ENCODE measurements around the gene IFT88. TPM values are rescaled to one million over a fixed set of nuclear protein-coding genes. Genes with fewer than 3 reads are reported as not detected.

The IFT88 gene, protein sequence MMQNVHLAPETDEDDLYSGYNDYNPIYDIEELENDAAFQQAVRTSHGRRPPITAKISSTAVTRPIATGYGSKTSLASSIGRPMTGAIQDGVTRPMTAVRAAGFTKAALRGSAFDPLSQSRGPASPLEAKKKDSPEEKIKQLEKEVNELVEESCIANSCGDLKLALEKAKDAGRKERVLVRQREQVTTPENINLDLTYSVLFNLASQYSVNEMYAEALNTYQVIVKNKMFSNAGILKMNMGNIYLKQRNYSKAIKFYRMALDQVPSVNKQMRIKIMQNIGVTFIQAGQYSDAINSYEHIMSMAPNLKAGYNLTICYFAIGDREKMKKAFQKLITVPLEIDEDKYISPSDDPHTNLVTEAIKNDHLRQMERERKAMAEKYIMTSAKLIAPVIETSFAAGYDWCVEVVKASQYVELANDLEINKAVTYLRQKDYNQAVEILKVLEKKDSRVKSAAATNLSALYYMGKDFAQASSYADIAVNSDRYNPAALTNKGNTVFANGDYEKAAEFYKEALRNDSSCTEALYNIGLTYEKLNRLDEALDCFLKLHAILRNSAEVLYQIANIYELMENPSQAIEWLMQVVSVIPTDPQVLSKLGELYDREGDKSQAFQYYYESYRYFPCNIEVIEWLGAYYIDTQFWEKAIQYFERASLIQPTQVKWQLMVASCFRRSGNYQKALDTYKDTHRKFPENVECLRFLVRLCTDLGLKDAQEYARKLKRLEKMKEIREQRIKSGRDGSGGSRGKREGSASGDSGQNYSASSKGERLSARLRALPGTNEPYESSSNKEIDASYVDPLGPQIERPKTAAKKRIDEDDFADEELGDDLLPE
- total RNA-seq: 28.5 to 30.0 TPM (median 28.8 TPM) in 3 replicates

DNA sequence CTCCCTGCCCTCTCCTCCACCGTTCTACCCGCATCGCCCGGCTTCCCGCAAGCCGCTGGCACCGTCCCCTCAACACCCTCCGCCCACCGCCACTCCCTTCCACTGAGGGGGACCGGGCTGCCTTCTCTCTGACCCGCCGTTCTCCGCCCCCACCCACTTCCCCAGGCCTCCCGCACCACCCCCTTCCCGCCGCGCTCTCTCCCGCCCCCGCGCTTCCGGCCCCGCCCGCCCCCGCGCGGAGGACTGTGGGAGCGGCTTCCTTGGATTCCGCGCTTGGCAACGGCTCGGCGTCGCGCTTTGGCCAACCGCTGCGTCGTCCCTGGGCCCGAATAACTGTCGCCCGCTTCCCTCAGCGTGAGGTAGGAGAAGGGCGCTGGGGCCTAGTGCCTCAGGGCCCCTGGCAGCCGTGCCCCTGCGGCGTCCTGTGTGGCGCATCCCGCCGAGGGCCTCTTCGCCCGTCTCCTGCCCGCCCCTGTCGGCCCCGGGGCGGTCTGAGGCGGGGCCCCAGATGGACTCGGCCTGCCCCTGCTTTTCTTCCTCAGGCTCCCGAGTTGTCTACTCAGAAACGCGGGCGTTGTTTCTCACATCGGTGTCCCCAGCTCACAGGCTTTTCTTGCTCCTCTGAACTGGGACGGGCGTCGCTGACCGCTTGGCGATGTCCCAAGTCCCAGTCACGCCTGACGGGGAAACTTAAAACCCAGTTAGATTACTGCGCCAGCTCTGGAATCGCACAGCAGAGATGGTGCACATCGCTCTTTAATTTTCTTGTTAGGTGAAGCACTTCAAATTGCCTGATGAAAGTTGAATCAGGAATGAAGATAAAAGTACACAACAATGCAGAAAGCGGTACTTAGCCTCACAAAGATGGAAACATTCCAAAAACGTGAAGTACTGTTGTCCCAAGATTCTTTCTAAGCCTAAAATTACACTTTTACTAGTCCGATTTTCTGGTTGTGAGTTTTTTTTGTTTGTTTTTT, at the start of gene IFT88:
Gene IFT88 (plus strand): TSS at position 260 of the 977 bp plus-strand sequence. CDS start 7,229 bp downstream, outside the sequence.
- Mint-ChIP-seq H3K36me3 (peaks cover 19% of the 10 kb centered on the region), H3K4me1 (peaks cover 13% of the 10 kb centered on the region), H3K4me3 (peak within 1 kb of the TSS; percentile 93), H3K9me3 (peaks cover 17% of the 10 kb centered on the region), H3K27me3 (ENCODE audit: low read depth) (no peaks in the 10 kb centered on the region), H3K27ac (peak within 1 kb of the TSS; percentile 98)
- peak; percentile 87 to 93 for DNase-seq (ENCODE audit: low spot score in 2 of 2, unreplicated experiment in 2 of 2)
- TF ChIP-seq, protein P1, sequence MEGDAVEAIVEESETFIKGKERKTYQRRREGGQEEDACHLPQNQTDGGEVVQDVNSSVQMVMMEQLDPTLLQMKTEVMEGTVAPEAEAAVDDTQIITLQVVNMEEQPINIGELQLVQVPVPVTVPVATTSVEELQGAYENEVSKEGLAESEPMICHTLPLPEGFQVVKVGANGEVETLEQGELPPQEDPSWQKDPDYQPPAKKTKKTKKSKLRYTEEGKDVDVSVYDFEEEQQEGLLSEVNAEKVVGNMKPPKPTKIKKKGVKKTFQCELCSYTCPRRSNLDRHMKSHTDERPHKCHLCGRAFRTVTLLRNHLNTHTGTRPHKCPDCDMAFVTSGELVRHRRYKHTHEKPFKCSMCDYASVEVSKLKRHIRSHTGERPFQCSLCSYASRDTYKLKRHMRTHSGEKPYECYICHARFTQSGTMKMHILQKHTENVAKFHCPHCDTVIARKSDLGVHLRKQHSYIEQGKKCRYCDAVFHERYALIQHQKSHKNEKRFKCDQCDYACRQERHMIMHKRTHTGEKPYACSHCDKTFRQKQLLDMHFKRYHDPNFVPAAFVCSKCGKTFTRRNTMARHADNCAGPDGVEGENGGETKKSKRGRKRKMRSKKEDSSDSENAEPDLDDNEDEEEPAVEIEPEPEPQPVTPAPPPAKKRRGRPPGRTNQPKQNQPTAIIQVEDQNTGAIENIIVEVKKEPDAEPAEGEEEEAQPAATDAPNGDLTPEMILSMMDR (IDR thresholded peaks at IDR 0.05; ENCODE audit: unreplicated experiment): no peak

DNA sequence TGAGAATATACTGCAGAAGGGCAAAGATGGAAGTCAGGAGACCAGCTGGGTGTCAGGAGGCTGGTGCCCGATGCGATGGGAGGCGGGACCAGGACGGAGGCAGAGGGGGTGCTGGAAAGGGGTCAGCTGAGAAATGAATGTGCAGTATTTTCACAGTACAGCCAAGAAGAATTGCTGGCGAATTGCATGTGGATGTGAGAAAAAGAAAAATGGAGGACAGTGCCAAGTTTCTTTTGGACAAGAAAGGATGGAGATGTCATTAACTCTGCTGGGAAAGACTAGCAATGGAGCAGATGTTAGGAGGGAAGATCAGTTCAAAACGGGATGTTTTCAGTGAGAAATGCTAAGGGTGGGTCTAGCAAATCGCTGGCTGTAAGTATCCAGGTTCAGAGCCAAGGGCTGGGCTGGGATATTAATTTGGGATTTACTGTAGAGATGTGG, 48.3 kb upstream of the IFT88 start:
- H3K27me3 Mint-ChIP-seq (ENCODE audit: low read depth): no peaks in the 10 kb centered on the region
- no peak overlapping the region for H3K27ac Mint-ChIP-seq
- peaks cover 5% of the 10 kb centered on the region for H3K9me3 Mint-ChIP-seq
- H3K36me3 Mint-ChIP-seq: no peaks in the 10 kb centered on the region
- peaks cover 5% of the 10 kb centered on the region for H3K4me1 Mint-ChIP-seq
- H3K4me3 Mint-ChIP-seq: no peak overlapping the region
- DNase-seq (ENCODE audit: low spot score in 2 of 2, unreplicated experiment in 2 of 2): no peak
- TF ChIP-seq, protein P1 (IDR thresholded peaks at IDR 0.05; ENCODE audit: unreplicated experiment): no peak

DNA sequence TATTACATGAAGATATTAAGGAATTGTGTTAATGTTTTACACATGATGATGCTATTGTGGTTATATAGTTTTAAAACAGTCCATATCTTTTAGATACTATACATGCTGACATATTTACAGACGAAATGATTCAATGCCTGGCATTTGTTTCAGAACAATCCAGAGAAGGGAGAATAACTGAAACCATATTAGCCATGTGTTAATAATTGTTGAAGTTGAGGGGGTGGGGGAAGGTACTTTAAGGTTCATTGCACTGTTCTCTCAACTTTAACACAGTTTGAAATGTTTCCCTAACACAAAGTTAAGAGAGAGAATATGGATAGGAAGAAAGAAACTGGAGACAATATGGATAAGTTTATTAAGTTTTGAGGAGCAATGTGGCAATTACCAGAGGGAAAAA, 47.1 kb upstream of the IFT88 start:
- DNase-seq (ENCODE audit: low spot score in 2 of 2, unreplicated experiment in 2 of 2): no peak
- H3K27ac Mint-ChIP-seq: no peak overlapping the region
- peaks cover 5% of the 10 kb centered on the region for H3K9me3 Mint-ChIP-seq
- H3K4me3 Mint-ChIP-seq: no peak overlapping the region
- no peaks in the 10 kb centered on the region for H3K27me3 Mint-ChIP-seq (ENCODE audit: low read depth)
- H3K36me3 Mint-ChIP-seq: no peaks in the 10 kb centered on the region
- TF ChIP-seq, protein P1 (IDR thresholded peaks at IDR 0.05; ENCODE audit: unreplicated experiment): no peak
- peaks cover 9% of the 10 kb centered on the region for H3K4me1 Mint-ChIP-seq

DNA sequence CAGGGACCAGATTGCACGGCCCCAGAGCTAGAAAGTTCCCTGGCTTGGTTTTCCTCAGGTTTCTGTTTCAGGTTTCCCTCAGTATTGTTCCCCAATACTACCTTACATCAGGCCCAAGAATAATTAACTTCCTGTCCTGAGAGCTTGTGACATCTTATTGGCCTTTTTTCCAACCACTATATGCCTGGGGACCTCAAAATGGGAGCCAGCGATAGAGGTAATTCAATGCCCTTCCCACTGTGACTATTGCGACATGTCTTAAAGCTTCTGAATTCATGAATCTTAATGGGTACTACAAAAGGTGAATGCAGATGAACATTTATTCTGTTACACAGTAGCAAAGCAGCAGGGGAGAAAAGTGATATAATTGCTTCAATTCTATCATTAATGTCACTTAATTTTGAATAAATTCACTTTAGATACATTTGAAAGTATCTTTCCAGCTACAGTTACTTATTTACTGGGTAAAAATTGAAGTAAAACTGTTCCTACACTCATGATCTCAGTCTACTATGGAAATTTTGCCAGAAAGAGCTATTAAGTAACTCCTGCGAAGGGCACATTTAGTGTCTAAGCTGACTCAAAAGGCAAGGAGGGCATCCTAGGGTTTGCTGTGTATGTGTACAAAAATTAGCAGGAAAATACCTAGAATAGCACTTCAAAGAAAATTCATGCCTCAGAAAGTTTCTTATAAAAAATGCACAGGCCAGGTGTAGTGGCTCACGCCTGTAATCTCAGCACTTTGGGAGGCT, 45.4 kb upstream of the IFT88 start:
- TF ChIP-seq, protein P1 (IDR thresholded peaks at IDR 0.05; ENCODE audit: unreplicated experiment): no peak
- Mint-ChIP-seq H3K4me1 (peaks cover 16% of the 10 kb centered on the region), H3K9me3 (peaks cover 5% of the 10 kb centered on the region), H3K27me3 (ENCODE audit: low read depth) (peaks cover 3% of the 10 kb centered on the region), H3K27ac (no peak overlapping the region), H3K4me3 (no peak overlapping the region), H3K36me3 (no peaks in the 10 kb centered on the region)
- no peak for DNase-seq (ENCODE audit: low spot score in 2 of 2, unreplicated experiment in 2 of 2)
